Activated CD8-positive, alpha-beta memory T cell treated with anti-CD3 and anti-CD28 coated beads, Interleukin-2, amount 50 U/mL, for 4 hours (primary cell): ENCODE measurements around the gene FAM193B.
"Not testable (repeated sequence)": the region's sequence is repeated elsewhere in the genome, so short reads cannot be mapped to it uniquely, and the experiment has no call there.

Experiments used
- DNase-seq: peaks from one replicate; pipeline ENCODE4 v3.0.0-alpha.2; 2020

FAM193B gene

DNA sequence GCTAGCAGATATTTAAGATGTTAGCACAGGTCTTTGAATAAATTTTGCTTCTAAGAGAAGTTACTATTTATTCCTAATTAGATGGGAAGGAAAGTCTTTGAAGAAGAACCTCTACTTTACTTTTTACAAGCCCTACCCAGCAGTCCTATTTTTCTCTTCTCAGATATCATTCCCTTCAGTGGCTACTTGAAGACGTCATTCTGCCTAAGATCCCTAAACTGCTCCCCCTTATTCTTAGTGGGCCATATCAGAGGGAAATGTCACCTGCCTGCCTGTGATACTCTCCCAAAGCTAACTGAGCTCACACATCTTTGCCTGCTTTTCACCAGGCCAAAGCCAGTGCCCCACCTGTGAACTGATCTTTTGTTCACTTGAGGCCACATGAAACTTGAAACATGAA is 21.1 kb upstream of the FAM193B start:
- DNase-seq, result no peak

GRCh38 chr5:177569894-177570293 is 15.5 kb upstream of the FAM193B start:
- no peak for DNase-seq

- no peak for DNase-seq
Observed at GRCh38 chr5:177568326-177568725, 14.0 kb upstream of the FAM193B start.

DNA sequence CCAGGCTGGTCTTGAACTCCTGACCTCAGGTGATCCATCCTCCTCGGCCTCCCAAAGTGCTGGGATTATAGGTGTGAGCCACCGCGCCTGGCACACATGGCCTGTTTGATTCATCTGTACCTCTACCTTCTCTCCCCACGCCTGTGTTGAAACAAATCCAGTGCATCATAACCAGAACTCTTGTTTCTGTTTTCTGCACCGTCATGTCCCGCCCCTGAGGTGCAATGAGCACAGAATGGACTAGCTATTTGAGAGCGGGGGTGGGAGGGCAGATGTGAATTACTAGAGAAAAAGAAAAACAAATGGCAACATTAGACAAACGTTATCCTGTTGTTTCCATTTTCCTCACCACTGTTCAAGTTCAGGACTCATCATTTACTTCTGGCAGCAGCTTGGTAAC is 10.7 kb upstream of the FAM193B start:
- DNase-seq, result no peak

GRCh38 chr5:177559446-177559941 is 5.1 kb upstream of the FAM193B start:
- not testable (repeated sequence) for DNase-seq

- DNase-seq, result no peak
Observed at GRCh38 chr5:177557796-177558195, 3.4 kb upstream of the FAM193B start.

GRCh38 chr5:177557041-177557647 is 2.8 kb upstream of the FAM193B start:
- no peak for DNase-seq

GRCh38 chr5:177555665-177556064 is 1.3 kb upstream of the FAM193B start:
- DNase-seq, result no peak

DNA sequence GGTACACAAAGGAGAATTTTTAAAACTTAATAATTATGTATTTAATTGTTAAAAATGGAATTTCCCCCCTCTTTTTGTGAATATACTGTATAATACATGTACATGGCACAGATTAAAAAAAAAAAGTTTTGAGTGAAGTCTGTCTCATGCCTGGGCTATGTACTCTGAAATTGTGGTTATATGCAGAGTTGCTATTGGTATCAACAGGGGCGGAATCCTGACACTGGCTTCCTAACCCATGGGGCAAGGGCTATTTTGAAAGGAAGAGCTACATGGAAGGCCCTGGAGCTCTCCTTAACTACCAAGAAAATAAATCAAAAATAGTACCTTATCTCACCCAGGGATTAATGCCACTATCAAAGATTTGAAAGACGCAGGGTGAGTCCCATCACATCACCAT is 865 bp upstream of the FAM193B start:
- DNase-seq, result no peak

DNA sequence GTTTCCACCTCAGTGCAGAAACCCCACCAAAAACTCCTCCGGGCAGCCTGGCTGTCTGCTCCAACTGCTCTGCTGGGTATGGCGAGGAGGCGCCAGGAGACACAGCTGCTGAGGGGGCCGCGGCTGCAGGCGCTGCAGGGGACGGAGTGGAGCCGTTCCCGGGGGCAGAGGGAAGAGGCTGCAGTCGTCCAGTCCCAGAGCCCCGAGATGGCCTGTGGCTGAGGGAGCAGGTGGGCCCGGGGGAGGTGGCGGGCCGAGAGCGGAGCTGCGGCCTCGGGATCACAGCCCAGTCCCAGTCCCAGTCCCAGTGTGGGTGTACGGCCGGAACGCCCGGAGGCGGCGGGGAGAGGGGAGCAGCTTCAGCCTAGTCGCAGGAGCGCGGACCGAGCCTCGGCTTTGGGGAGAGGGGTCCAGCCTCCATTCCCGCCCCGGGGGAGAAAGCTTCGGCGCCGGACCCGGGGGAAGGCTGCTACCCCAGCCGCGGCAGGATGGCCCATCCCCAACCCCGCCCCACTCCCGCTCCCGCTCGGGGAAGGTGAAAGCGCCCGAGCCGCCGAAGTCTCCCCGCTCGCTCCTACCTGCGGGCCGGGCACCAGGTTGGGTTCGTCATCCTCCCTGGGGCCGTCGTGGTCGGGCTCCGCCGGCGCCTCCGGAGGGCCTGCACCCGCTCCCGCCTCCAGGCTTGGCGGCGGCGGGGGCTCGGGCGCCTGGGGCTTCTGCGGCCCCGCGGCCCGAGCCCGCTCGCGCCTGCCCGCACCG is 513 bp downstream of the FAM193B start:
- peak; percentile 49 for DNase-seq

GRCh38 chr5:177552839-177553455 is 1.4 kb downstream of the FAM193B start:
- DNase-seq, result no peak

DNA sequence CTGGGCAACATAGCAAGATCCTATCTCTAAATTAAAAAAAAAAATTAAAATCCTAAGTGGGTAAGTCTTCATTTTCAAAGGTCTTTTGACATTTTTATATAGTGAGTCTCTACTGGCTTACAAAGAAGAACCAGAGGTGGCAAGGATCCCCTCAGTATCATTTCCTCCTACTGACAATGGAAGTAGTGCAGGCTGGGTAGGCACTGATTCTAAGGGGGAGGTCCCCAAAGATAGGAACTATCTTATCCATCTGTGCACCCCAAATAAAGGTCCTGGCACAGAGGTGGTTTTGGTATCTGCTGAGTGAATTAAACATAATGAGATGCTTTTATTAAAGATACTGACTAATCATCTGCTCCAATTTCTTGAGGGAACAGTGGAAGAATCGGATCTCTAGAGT is 4.2 kb downstream of the FAM193B start:
- no peak for DNase-seq

GRCh38 chr5:177548495-177548894 is 5.9 kb downstream of the FAM193B start:
- DNase-seq, result no peak

DNA sequence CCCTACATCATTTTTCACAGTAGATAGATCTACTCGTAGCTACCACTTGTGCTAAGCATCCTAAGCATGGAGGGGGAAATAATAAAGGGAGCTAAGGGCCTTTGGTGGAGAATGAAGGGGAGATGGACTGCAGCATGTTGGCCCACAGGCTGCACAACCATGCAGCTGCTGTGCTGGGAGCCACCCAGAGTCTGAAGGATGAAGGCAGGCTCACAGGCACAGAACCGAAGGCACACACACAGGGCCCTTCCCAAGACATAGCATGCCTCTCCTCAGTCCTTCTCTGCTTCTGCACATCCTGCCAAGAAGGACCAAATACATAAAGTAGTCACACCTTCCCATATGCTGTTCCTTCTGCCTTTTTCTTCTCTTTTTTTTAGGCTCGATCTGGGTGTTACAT is 6.6 kb downstream of the FAM193B start:
- no peak for DNase-seq

DNA sequence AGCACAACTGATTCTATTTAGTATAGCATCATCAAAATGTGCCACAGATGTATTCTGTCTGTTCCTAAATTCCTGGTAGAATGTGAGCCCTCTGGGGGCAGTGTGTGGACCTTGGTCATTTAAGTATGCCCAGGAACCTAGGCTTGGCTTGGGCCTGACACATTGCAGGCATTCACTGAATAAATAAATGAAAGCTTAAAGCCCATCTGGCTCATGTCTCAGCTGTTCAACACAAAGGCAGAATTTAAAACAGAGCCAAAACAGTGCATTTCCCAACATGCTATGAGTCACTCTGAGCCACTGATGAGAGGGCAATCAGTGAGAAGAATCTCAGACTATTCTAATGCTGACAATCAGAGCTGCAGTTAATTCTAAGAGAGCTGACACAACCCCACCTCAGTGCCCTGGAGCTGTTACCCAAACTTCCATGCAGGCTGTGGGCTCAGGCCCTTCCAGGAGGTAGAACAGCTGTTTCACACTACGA is 8.1 kb downstream of the FAM193B start:
- DNase-seq, result no peak

DNA sequence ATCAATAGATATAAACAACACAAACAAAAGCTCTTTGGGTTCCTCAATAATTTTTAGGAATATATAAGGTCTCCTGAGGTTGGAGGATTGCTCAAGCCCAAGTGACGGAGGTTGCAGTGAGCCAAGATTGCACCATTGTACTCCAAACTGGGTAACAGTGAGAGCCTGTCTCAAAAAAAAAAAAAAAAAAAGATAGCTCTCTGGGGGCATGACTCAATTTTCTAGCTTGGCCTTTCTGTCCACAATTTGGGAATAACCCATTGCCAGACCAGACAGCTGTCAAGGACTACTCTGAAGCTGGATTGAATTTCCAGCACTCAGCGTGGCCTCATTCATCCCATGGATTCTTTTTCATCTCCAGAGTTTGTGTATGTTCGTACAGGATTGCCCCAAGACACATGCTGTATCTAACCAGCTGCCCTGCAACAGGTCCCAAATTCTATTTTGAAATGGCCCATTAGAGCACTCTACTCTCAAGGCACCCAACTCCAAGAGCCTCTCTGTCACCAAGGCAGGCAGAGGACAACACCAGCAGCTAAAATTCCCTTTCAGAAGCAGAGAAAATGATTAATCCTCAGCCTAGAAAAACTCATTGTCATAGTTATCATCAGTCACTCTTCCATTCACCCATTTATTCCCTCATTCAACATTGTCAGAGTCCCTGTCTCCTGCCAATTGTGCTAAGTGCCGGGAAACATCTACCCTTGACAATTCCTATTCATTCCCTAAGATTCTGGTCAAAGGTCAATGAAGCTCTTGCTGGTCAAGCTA is 8.7 kb downstream of the FAM193B start:
- DNase-seq, result no peak

GRCh38 chr5:177542816-177543465 is 11.4 kb downstream of the FAM193B start:
- DNase-seq, result no peak

GRCh38 chr5:177540438-177540837 is 13.9 kb downstream of the FAM193B start:
- DNase-seq, result no peak

DNA sequence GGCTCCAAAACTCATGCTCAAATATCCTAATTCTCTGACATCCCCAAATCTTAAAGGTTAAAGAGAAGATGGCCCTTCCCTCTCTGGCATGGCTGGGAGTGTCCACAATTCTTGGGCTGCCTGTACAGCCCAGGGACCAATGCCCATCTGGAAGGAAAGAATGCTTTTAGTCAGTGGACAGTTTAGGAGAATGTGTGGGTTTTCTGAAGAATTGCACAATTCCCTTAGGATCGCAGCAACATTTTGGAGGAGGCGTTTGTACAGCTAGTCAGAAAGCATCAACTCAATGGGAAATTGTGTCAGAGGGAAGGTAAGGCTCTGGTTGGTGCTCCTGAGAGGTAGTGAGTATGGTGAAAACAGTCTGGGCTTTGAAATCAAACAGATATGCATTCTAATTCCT is 15.0 kb downstream of the FAM193B start:
- DNase-seq, result no peak

- DNase-seq, result no peak
Observed at GRCh38 chr5:177538876-177539275, 15.5 kb downstream of the FAM193B start.

DNA sequence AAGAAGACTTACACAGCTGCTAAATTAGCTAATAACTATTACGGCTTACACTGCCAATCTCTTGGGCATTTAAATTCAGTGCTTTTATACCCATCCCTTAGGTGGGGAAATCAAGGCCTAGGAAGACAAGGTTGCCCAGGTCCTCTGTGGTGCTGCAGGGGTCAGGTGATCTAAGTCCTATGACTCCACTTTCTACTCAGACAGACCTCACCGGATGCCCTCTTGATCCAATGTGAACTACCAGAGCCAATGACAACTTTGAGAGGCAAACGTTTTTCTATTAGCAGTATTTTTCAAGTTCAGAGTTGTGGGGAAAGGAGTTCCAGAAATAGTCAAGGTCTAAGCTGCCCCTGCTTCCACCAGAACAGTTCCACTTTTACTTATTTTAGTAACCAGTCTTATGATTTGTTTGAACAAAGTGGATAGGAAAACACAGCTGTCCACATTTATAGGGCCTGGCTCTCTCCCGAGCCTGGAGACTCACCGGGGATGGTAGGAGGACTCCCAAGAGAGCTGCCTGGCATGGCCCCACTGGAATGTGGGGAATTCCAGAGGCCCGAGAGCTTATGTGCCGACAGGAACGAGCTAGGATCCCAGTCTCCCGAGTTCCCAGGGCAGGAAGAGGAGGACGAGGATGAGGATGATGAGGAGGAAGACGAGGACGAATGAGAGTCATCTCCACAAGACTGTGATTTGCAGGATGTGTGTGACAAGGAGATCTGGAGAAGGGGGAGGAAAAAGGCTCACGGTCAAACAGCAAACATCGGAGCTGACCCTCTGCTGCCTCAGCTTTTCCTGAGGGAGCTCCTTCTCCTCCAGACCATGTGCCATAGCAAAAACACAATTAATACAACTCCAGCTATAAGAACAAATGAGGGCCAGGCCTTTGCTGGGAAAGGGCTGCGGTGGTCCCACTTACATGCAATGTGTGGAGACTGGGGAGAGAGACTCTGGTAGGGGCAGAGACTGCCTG is 16.7 kb downstream of the FAM193B start:
- DNase-seq, result no peak
